Activated gamma-delta T cell treated with Interleukin-2 at 50 U/mL for 16 hours (primary cell): ENCODE data around the gene PARG.
"Not testable (repeated sequence)": the region's sequence is repeated elsewhere in the genome, so short reads cannot be mapped to it uniquely, and the experiment has no call there.

Source experiments
- DNase-seq: peaks from one replicate; pipeline ENCODE4 v3.0.0-alpha.2; 2020

The PARG gene

GRCh38 chr10:49900406-49900805 is 41.4 kb downstream of the PARG start:
- not testable (repeated sequence) for DNase-seq

- not testable (repeated sequence) for DNase-seq
Observed at GRCh38 chr10:49899999-49900398, 41.8 kb downstream of the PARG start.

GRCh38 chr10:49890025-49890424 is 51.8 kb downstream of the PARG start:
- not testable (repeated sequence) for DNase-seq

DNA sequence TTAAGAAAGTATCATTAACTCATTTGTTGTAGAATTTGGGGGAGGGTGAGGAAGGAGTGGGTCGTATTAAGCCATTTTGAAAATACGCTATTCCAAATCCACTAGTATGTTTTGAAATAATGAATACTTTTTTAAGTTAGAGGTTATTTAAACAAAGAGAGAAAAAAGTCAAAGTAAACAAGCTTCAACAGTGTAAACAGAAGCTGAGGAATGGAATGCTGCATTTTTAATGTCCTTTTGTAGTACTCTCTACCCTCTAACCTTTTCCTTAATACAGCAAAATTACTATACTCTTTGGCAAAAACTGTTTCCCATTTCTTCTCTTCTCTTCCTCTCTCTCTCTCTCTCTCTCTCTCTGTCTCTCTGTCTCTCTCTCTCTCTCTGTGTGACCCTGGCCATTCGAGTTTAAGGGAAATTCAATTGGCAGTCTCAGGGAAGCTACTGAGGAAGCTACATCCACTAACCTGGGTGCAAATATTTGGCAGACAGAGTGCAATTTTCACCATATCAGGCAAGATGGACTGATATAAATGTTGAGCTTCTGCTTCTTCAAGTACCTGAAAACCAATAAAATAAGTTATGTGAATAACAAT is 57.0 kb downstream of the PARG start:
- not testable (repeated sequence) for DNase-seq

GRCh38 chr10:49883852-49884251 is 58.0 kb downstream of the PARG start:
- not testable (repeated sequence) for DNase-seq

GRCh38 chr10:49882327-49882726 is 59.5 kb downstream of the PARG start:
- not testable (repeated sequence) for DNase-seq

- DNase-seq: not testable (repeated sequence)
Observed at GRCh38 chr10:49872740-49873139, 69.1 kb downstream of the PARG start.

DNA sequence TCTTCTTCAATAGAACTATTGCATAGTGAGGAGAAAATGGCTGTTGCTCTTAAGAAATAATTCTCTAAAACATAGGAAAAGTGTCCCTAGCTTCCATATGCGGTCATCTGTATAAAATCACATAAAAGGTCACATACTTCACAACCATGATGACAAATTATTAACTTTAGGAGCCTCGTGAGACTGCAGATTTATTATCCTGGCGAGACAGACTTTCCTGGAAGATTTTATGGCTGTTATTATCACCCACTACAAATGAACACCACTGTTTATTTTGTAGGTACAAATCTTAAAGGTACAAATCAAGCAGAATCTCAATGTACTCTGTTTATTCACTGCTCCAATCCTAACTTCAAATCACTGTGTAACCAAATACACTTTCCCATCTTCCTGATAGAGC is 70.4 kb downstream of the PARG start:
- not testable (repeated sequence) for DNase-seq

DNA sequence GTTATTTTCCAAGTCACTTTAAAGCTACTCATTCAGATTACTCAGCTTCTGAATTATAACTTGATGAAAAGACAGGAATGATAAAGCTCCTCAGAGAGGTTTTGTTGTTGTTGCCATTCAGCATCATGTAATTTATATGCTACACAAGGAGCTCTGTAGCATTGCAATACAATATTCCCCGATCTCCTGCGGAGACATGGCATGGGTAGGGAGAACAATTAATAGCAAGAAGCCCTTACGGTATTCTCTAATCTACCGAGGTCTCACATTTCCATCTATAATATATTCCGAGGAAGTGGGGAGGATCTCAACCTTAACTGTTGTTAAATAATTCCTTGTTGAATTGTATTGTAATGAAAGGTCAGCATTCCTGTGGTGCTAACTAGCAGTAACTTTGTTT is 81.9 kb downstream of the PARG start:
- DNase-seq: not testable (repeated sequence)

- not testable (repeated sequence) for DNase-seq
Observed at GRCh38 chr10:49858697-49859382, 83.0 kb downstream of the PARG start.

DNA sequence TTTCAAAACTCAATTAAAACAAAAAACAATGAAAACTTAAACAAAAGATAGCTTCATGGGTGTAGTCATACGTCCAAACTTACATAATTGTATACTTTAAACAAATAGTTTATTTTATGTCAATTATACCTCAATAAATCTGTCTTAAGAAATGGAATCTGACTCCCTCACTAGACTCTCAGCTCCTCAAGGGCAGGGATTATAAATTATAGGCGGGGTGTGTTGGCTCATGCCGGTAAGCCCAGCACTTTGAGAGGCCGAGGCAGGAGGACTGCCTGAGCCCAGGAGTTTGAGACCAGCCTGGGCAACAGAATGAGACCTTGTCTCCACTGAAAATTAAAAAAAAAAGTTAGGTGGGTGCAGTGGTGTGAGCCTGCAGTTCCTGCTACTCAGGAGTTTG is 92.3 kb downstream of the PARG start:
- DNase-seq: not testable (repeated sequence)

DNA sequence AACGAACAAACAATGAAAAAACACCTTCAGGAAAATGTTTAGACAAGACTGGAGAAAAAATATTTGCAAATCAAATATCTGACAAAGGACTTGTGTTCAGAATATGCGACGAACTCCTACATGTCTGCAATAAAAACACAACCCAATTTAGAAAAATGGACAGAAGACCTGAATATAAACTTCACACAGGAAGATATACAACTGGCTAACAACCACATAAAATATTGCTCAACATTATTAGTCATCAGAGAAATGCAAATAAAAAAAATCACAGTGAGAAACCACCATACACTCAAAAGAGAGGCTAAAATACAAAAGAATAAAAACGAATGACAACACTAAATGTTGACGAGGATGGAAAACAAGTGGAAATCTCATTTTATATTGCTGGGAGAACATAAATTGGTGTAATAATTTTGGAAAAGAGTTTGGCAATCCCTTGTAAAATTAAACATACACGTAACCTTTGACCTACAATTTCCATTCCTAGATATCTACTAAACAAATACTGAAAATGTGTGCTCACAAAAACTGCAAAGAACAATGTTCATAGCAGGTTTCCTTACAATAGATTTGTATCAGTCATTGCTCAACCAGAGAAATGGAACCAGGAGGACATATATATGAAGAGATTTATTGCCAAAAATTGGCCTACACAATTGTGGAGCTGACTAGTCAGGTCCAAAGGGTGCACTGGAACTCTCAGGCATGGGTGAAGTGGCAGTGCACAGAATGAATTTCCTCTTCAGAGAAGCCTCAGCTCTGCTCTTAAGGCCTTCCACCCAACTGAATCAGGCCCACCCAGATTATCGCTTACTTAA is 96.8 kb downstream of the PARG start:
- DNase-seq: no peak

DNA sequence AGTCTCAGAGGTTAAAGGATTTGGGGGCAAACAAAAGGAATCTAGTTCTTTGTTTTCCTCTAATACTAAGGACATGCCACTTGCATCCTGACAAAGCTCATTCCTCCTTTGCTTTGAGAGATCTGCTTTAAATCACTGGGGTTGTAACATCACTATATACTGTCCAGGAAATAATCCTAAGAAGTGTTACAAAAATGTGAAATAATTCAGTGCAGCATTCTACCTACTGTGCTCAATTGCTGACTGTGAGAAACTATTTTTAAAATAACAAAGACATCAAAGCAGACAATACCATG is 99.5 kb downstream of the PARG start:
- not testable (repeated sequence) for DNase-seq

GRCh38 chr10:49841615-49842332 is 100.1 kb downstream of the PARG start:
- DNase-seq: no peak

GRCh38 chr10:49837685-49838084 is 104.1 kb downstream of the PARG start:
- DNase-seq: no peak

- DNase-seq: no peak
Observed at GRCh38 chr10:49837051-49837478, 104.8 kb downstream of the PARG start.

- no peak for DNase-seq
Observed at GRCh38 chr10:49834976-49835375, 106.9 kb downstream of the PARG start.

DNA sequence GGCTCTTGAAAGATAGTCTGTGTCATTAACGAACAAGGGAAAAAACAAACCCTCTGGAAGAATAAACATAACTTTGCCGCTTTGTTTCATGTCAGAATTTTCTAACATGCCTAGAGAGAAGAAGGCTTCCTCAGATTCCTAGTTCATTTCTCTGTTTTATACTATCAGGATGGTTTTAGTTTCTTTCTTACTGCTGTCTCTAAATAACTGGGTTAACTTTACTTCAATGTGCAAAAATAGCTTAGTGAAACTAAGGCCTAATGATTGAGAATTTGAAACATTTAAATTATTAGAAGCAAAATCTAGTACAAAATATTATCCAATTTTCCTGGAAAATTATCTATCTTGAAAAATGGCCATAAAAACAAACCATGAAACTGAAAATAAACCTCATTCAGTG is 107.6 kb downstream of the PARG start:
- no peak for DNase-seq

GRCh38 chr10:49833168-49833567 is 108.7 kb downstream of the PARG start:
- DNase-seq: no peak

- DNase-seq: no peak
Observed at GRCh38 chr10:49831352-49832035, 110.3 kb downstream of the PARG start.

DNA sequence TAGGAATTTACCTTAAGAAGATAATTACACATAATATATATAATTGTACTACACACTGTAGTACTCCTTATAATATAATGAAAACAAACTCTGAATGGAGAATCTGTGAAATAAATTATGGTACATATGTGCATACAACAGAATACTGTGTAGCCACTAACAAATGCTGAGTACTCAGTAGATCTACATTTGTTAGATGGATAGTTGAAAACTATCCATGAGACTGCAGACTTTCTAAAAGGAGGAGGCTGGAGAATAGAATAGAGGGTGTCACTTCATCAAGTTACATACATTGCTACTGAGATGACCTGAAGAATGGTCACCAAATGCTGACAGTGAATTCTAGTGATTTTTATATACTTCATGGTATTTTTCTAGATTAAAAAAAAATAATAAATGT is 111.0 kb downstream of the PARG start:
- DNase-seq: no peak

GRCh38 chr10:49830016-49830415 is 111.8 kb downstream of the PARG start:
- DNase-seq: no peak

GRCh38 chr10:49827297-49827696 is 114.5 kb downstream of the PARG start:
- no peak for DNase-seq
